Heart left ventricle (tissue), 16 donors: ENCODE measurements around the gene NFATC1. TPM values are rescaled to one million over a fixed set of nuclear protein-coding genes. Genes with fewer than 3 reads are reported as not detected.

ENCODE experiments used
- ATAC-seq, 4 donors: fragments of 200-7000 bp; cut with Tn5 transposase; one replicate each; pipeline ENCODE4 v1.9.1; 2020 to 2022; ENCODE audit warnings: moderate library complexity in 4 of 4, mild to moderate bottlenecking in 3 of 4, moderate number of reproducible peaks in 1 of 4
- DNase-seq, 5 donors: peaks; one replicate each; pipeline ENCODE4 v3.0.0-alpha.2; 2020
- H3K27ac ChIP-seq, 12 donors: fragments of 200-600 bp; sonication (generic) in 4 of 12; one replicate each; pipeline versions ENCODE4 v1.5.0 to v1.8.0; 2016 to 2022; ENCODE audit warnings: mild to moderate bottlenecking in 2 of 12
- H3K27me3 ChIP-seq, 9 donors: fragments of 200-600 bp; sonication (generic) in 2 of 9; one replicate each; pipeline versions ENCODE4 v1.5.1 to v1.8.0; 2016 to 2022; ENCODE audit warnings: mild to moderate bottlenecking in 3 of 9
- H3K36me3 ChIP-seq, 9 donors: fragments of 200-600 bp; sonication (generic) in 2 of 9; one replicate each; pipeline versions ENCODE4 v1.5.0 to v1.8.0; 2018 to 2022; ENCODE audit warnings: mild to moderate bottlenecking in 2 of 9
- H3K4me1 ChIP-seq, 12 donors: fragments of 200-600 bp; sonication (generic) in 4 of 12; one replicate each; pipeline versions ENCODE4 v1.5.0 to v1.8.0; 2016 to 2022; ENCODE audit warnings: mild to moderate bottlenecking in 3 of 12
- H3K4me3 ChIP-seq, 12 donors: fragments of 200-600 bp; sonication (generic) in 4 of 12; one replicate each; pipeline versions ENCODE4 v1.5.0 to v1.8.0; 2017 to 2022; ENCODE audit warnings: mild to moderate bottlenecking in 9 of 12, moderate library complexity in 4 of 12
- H3K9me3 ChIP-seq, 12 donors: fragments of 200-600 bp; sonication (generic) in 4 of 12; one replicate each; pipeline versions ENCODE4 v1.5.0 to v1.8.0; 2016 to 2022; ENCODE audit warnings: mild to moderate bottlenecking in 1 of 12
- POLR2A ChIP-seq, 2 donors: fragments of 450-650 bp; IDR thresholded peaks; one replicate each; pipeline ENCODE4 v1.6.1; 2017; ENCODE audit warnings: antibody characterized with exemption in 2 of 2, mild to moderate bottlenecking in 2 of 2, moderate library complexity in 2 of 2
- WGBS, 4 donors: extraction: QIAGEN DNeasy Blood & Tissue Kit in 2 of 4; methylation state at CpG; one replicate each; pipeline versions ENCODE4 v1.1.5 to v1.1.7; 2013 to 2018; 5-methylcytosine and 5-hydroxymethylcytosine counted together
- intact Hi-C, 10 donors: fragments of 100-400 bp; cut with DNase I; formaldehyde crosslinking; loops; one replicate each; pipeline versions ENCODE4 v1.11.1 to v1.14.2; 2022
- polyA plus RNA-seq, 2 donors: library from polyadenylated mRNA; stranded (reverse); fragments of 200-250 nt; gene quantifications; one replicate each; pipeline ENCODE4 v1.2.3, GENCODE V29; 2013
- total RNA-seq, 9 donors: library from RNA; depleted of rRNA in 2 of 9; stranded (reverse); fragments of >200 nt in 2 of 9; fragmentation: NEBNext Ultra II Directional in 3 of 9; extraction: Animal tissue kit (Norgen Biotek cat#: 25700) in 3 of 9; gene quantifications; one replicate each; pipeline versions ENCODE4 v1.1.0 to v1.2.4, GENCODE V29; 2016 to 2023
- TF ChIP-seq, protein P1 (sequence below), 12 donors: fragments of 200-600 bp; sonication (generic) in 4 of 12; IDR thresholded peaks; one replicate each; pipeline versions ENCODE4 v1.5.0 to v1.8.0; 2018 to 2022; ENCODE audit warnings: antibody characterized with exemption in 12 of 12, mild to moderate bottlenecking in 5 of 12
- donor health status: ischemic (EF 13 %, LVEDD 7.1; RV severe dilation, severe dysfunction).
- donor health status: healthy with polysubstance abuse.
- donor health status: DM: no; HTN: yes; CAD: no.
- donor health status: DM: no; HTN: no; CAD: no.
- donor health status: ischemic (EF 25% LVEDD 6.9; RV normal size, moderate dysfunction).
- donor health status: ischemic (EF 25% LVEDD 5.7; RV mildly dilated, moderate dysfunction).
- donor health status: healthy.
- donor health status: DM: yes; HTN: yes; CAD: no.
- donor health status: ischemic (EF 35%, LVEDD 5.7; RV mildly dilated, moderate dysfunction).
- donor health status: nonischemic (EF 11% LVEDD 7.7; RV severe dilation, severe dysfunction).
- donor health status: DM: yes; HTN: yes; CAD: no.
- donor health status: PGD.
- donor health status: ischemic (EF 29% LVEDD 5.4; RV normal size, mild dysfunction).
- donor health status: nonischemic (EF 23%, LVEDD 6.1; RV moderate dilation, normal function).

The NFATC1 gene
- total and polyA plus RNA-seq, 11 donors = 6.5 to 26.7 (median 15.3) TPM

DNA sequence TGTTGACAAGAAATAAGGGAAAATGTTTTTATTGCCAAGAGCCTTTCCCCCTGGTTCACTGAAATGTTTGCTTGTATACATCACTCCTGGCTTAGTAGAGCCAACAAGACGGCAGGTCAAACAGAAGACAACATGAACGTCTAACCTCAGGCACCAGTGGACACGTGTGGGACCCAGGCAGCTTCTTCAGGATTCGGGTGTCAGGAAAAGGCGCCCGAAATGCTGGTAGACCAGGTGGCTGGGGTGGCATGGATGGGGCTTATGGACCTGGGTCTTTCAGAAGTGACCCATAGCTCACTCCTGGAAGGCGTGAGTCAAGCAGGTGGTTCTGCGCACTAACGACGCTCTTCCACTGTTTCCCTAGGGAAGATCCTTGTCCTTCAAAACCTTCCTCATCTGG is 23.3 kb upstream of the NFATC1 start:
- TF ChIP-seq POLR2A (IDR thresholded peaks at IDR 0.05) = no peak
- TF ChIP-seq, protein P1, sequence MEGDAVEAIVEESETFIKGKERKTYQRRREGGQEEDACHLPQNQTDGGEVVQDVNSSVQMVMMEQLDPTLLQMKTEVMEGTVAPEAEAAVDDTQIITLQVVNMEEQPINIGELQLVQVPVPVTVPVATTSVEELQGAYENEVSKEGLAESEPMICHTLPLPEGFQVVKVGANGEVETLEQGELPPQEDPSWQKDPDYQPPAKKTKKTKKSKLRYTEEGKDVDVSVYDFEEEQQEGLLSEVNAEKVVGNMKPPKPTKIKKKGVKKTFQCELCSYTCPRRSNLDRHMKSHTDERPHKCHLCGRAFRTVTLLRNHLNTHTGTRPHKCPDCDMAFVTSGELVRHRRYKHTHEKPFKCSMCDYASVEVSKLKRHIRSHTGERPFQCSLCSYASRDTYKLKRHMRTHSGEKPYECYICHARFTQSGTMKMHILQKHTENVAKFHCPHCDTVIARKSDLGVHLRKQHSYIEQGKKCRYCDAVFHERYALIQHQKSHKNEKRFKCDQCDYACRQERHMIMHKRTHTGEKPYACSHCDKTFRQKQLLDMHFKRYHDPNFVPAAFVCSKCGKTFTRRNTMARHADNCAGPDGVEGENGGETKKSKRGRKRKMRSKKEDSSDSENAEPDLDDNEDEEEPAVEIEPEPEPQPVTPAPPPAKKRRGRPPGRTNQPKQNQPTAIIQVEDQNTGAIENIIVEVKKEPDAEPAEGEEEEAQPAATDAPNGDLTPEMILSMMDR (IDR thresholded peaks at IDR 0.05) = no peak
- Histone ChIP-seq H3K27me3 (no peaks in the 10 kb centered on the region), H3K9me3 (no peaks in the 10 kb centered on the region), H3K36me3 (peaks cover 0 to 27% (median 15%) of the 10 kb centered on the region in 9 donors), H3K27ac (no peak overlapping the region), H3K4me1 (peaks cover 0 to 6% (median 0%) of the 10 kb centered on the region in 12 donors), H3K4me3 (no peak overlapping the region)
- intact Hi-C loops = loop anchor here in 1 of 10 donors (10.0 kb wide), 1 partner anchor 542 kb away; no protein-coding TSS in a partner anchor
- 85 to 95% (median 94%) methylated on average over 10 of the region's 10 CpGs for WGBS, 4 donors
- DNase-seq (no peak), ATAC-seq (no peak)

DNA sequence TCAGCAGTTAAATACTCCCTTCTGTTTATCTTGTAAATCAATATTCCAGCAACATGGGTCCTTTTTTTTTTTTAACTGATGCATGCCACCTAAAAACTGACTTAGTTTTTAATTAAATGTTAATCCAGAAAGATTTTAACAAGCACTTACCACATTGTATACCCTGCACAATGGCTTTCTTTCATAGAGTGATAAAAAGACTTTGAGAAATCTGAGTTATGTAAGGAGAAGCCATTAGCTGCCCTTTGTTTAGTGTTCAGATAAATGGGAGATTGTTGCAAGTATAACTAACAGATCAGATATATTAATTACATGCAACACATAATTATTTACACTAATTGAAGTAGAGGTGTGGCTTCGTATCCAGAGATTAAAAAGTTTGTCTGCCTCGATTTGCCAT is 22.7 kb upstream of the NFATC1 start:
- 93 to 99% (median 96%) methylated on average over 2 of the region's 2 CpGs for WGBS, 4 donors
- H3K4me1 ChIP-seq = peaks cover 0 to 6% (median 0%) of the 10 kb centered on the region in 12 donors
- no peak overlapping the region for H3K4me3 ChIP-seq
- H3K27ac ChIP-seq = no peak overlapping the region
- peaks cover 0 to 32% (median 19%) of the 10 kb centered on the region in 9 donors for H3K36me3 ChIP-seq
- no peaks in the 10 kb centered on the region for H3K9me3 ChIP-seq
- intact Hi-C loops = loop anchor here in 1 of 10 donors (10.0 kb wide), 1 partner anchor 542 kb away; no protein-coding TSS in a partner anchor
- ATAC-seq = no peak
- H3K27me3 ChIP-seq = no peaks in the 10 kb centered on the region
- DNase-seq = no peak
- no peak for TF ChIP-seq POLR2A (IDR thresholded peaks at IDR 0.05)
- TF ChIP-seq, protein P1 (IDR thresholded peaks at IDR 0.05) = no peak

DNA sequence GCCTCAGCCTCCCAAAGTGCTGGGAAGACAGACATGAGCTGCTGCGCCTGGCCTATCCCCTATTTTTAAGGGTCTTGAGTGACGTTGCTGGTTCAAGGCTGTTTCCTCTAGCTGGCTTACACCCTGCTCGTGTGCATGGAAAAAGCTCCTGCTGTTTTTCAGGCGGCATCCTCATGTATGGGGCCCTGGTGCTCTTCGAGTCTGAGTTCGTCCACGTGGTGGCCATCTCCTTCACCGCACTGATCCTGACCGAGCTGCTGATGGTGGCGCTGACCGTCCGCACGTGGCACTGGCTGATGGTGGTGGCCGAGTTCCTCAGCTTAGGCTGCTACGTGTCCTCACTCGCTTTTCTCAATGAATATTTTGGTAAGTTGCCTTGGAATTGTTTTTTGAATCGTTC is 22.0 kb upstream of the NFATC1 start:
- intact Hi-C loops = loop anchor here in 1 of 10 donors (10.0 kb wide), 1 partner anchor 541 kb away; no protein-coding TSS in a partner anchor
- no peak for ATAC-seq
- Histone ChIP-seq H3K36me3 (peaks cover 0 to 39% (median 24%) of the 10 kb centered on the region in 9 donors), H3K27me3 (no peaks in the 10 kb centered on the region), H3K4me3 (no peak overlapping the region), H3K9me3 (no peaks in the 10 kb centered on the region), H3K4me1 (peaks cover 0 to 2% (median 0%) of the 10 kb centered on the region in 12 donors), H3K27ac (no peak overlapping the region)
- TF ChIP-seq POLR2A (IDR thresholded peaks at IDR 0.05) = no peak
- TF ChIP-seq, protein P1 (IDR thresholded peaks at IDR 0.05) = no peak
- 95 to 97% (median 96%) methylated on average over 17 of the region's 17 CpGs for WGBS, 4 donors
- DNase-seq = no peak

DNA sequence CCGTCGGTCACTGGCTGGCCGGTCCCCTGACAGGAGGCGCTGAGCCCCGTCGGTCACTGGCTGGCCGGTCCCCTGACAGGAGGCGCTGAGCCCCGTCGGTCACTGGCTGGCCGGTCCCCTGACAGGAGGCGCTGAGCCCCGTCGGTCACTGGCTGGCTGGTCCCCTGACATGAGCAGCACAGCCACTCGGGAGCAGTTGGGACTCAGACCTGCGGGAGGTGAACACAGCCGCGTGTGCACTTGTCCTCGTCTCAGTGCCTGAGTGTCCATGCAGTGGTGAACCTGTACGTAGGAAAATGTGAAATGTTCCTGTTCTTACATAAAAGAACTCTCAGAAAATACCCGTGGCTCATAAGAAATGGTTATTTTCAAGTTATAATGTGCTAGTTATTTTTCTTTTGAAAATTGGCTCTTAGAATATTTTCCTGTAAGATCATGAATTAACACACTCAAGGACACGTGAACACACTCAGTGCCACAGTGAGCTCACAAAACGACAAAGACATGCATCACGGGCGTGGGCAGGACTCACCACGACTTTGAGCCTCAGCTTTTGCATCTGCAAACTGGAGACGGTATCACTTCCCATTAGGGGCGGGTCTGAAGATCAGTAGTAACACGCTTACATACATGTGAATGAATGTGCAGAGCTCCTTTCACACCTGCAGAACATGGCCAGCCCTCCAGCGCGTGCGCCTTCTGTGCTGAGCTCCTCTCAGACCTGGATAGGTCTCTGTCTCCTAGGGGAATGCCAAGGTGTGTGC is 21.1 kb upstream of the NFATC1 start:
- ATAC-seq = no peak
- H3K27me3 ChIP-seq = no peaks in the 10 kb centered on the region
- DNase-seq = peak in 2 of 5 donors; percentile 13 to 39
- peaks cover 0 to 39% (median 24%) of the 10 kb centered on the region in 9 donors for H3K36me3 ChIP-seq
- intact Hi-C loops = loop anchor here in 1 of 10 donors (10.0 kb wide), 1 partner anchor 540 kb away; no protein-coding TSS in a partner anchor
- H3K4me3 ChIP-seq = no peak overlapping the region
- TF ChIP-seq POLR2A (IDR thresholded peaks at IDR 0.05) = no peak
- TF ChIP-seq, protein P1 (IDR thresholded peaks at IDR 0.05) = no peak
- no peaks in the 10 kb centered on the region for H3K9me3 ChIP-seq
- 93 to 95% (median 94%) methylated on average over 19 to 25 of the region's 32 CpGs for WGBS, 4 donors
- peaks cover 0 to 8% (median 4%) of the 10 kb centered on the region in 12 donors for H3K4me1 ChIP-seq
- no peak overlapping the region for H3K27ac ChIP-seq
